ENCODE measurements around the gene PRICKLE4.

PRICKLE4 gene

GRCh38 chr6:41767112-41767833 lies 13.3 kb upstream of the PRICKLE4 start (continued):
- TF ChIP-seq REPIN1 (tag by site-specific recombination; IDR thresholded peaks at IDR 0.05; ENCODE audit: low read depth) = 0 out of 2 replicates have a peak, but pooled peaks have one; percentile 69
- TF ChIP-seq ZBTB26 (tag by site-specific recombination; optimal IDR thresholded peaks at IDR 0.05) = no peak
- TF ChIP-seq ZFP41 (tag by site-specific recombination; IDR thresholded peaks at IDR 0.05; ENCODE audit: borderline replicate concordance) = no peak
- TF ChIP-seq ZNF610 (tag by site-specific recombination; IDR thresholded peaks at IDR 0.05; ENCODE audit: borderline replicate concordance) = 0 out of 2 replicates have a peak, but pooled peaks have one; percentile 49
- peak; percentile 73 for TF ChIP-seq ZNF398 (tag by site-specific recombination; IDR thresholded peaks at IDR 0.05)
- TF ChIP-seq ZNF664 (tag by site-specific recombination; IDR thresholded peaks at IDR 0.05) = peak; percentile 26; the same call in 1 of the 2 replicates
- peak; percentile 99 for TF ChIP-seq GLIS1 (tag by site-specific recombination; IDR thresholded peaks at IDR 0.05)
- TF ChIP-seq BCL11A (tag by site-specific recombination; IDR thresholded peaks at IDR 0.05; ENCODE audit: low read depth) = peak; percentile 92
- TF ChIP-seq ZNF777 (tag by site-specific recombination; IDR thresholded peaks at IDR 0.05; ENCODE audit: borderline replicate concordance) = no peak
- TF ChIP-seq ZBTB48 (tag by site-specific recombination; IDR thresholded peaks at IDR 0.05) = peak; percentile 87
- no peak for TF ChIP-seq ELK4 (IDR thresholded peaks at IDR 0.05; ENCODE audit: borderline replicate concordance, low read depth, low read length)
- TF ChIP-seq SP7 (tag by site-specific recombination; IDR thresholded peaks at IDR 0.05) = peak; percentile 100
- no peak for TF ChIP-seq REST (tag by site-specific recombination; IDR thresholded peaks at IDR 0.05)
- TF ChIP-seq ZNF394 (tag by site-specific recombination; IDR thresholded peaks at IDR 0.05; ENCODE audit: borderline replicate concordance) = peak; percentile 70; the same call in 1 of the 2 replicates
- 0 out of 2 replicates have a peak, but pooled peaks have one; percentile 46 for TF ChIP-seq PBX3 (CRISPR knock-in tag; IDR thresholded peaks at IDR 0.05)
- TF ChIP-seq ZNF335 (tag by site-specific recombination; conservative IDR thresholded peaks at IDR 0.05) = peak; percentile 75
- no peak for TF ChIP-seq ZNF274 (IDR thresholded peaks at IDR 0.05; ENCODE audit: low read length)
- TF ChIP-seq ZNF274 (tag by site-specific recombination; IDR thresholded peaks at IDR 0.05; ENCODE audit: borderline replicate concordance) = no peak
- no peak for TF ChIP-seq ZNF555 (tag by site-specific recombination; conservative IDR thresholded peaks at IDR 0.05)
- peak; percentile 87 for TF ChIP-seq ZNF692 (tag by site-specific recombination; IDR thresholded peaks at IDR 0.05)
- TF ChIP-seq ZBTB7A (tag by site-specific recombination; IDR thresholded peaks at IDR 0.05; ENCODE audit: low read depth) = no peak
- TF ChIP-seq ZNF785 (tag by site-specific recombination; IDR thresholded peaks at IDR 0.05) = no peak
- TF ChIP-seq ZNF404 (tag by site-specific recombination; IDR thresholded peaks at IDR 0.05) = no peak
- no peak for TF ChIP-seq ZNF239 (tag by site-specific recombination; IDR thresholded peaks at IDR 0.05)
- no peak; the same call in 1 of the 2 replicates for TF ChIP-seq ZNF501 (tag by site-specific recombination; IDR thresholded peaks at IDR 0.05)
- TF ChIP-seq ZNF366 (tag by site-specific recombination; conservative IDR thresholded peaks at IDR 0.05) = peak; percentile 88
- TF ChIP-seq HOXC10 (CRISPR knock-in tag; IDR thresholded peaks at IDR 0.05) = no peak
- peak; percentile 28; the same call in 1 of the 2 replicates for TF ChIP-seq SP2 (tag by site-specific recombination; IDR thresholded peaks at IDR 0.05)
- no peak for TF ChIP-seq YY1 (tag by site-specific recombination; IDR thresholded peaks at IDR 0.05)
- no peak for TF ChIP-seq ZNF311 (tag by site-specific recombination; IDR thresholded peaks at IDR 0.05; ENCODE audit: borderline replicate concordance)
